Measurements from ENCODE around the gene MTMR6. TPM values are rescaled to one million over a fixed set of nuclear protein-coding genes. Genes with fewer than 3 reads are reported as not detected.

MTMR6 gene
- total RNA-seq: 36.3 TPM

GRCh38 chr13:25286969-25287961 is at the start of gene MTMR6:
Gene MTMR6, minus strand, starts transcription at chr13:25287488. Its CDS starts 241 bp downstream, at chr13:25287247.

DNA sequence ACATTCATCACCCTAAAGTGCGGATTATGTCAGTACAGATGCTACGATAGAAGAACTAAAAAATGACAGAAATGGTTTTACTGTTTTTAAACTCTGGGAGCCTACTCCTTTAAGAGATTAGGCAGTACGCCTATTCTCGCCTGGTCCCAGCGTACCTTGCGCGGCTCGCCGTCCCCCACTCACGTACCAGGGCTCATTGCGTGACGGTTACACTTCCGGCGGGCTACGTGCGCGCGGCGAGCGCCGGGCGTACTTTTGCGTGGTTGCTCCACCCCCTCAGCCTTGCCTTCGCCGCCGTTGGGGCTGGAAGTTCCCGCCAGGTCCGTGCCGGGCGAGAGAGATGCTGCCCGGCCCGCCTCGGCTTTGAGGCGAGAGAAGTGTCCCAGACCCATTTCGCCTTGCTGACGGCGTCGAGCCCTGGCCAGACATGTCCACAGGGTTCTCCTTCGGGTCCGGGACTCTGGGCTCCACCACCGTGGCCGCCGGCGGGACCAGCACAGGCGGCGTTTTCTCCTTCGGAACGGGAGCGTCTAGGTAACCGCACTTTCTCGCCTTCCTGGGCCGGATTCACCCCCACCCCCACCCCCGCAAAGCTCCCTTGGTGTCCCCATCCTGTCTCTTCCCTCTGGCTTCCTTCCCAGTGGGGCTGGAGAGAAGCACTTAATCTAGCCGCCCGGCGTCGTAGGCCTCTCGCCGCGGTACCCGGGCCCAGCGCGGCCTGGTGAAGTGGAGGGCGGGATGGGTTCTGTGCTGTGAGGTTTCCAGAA is 14.2 kb upstream of the MTMR6 start, which contains the start of gene NUP58:
Gene NUP58, plus strand, starts transcription at position 279 of the 767 bp plus-strand sequence. Its CDS starts 149 bp downstream, at position 428.

Other genes with a start within 250 kb of the MTMR6 start
- 0.31 TPM for gene PABPC3, start 191.4 kb downstream of the MTMR6 start, total RNA-seq
- gene AMER2, start 115.2 kb downstream of the MTMR6 start, total RNA-seq: 153 TPM
- gene NUP58, start 14.1 kb upstream of the MTMR6 start, total RNA-seq: 132 TPM
- gene ATP8A2, start 84.5 kb upstream of the MTMR6 start, total RNA-seq: 66.4 TPM

Measured in parietal lobe (tissue), 1 donor.